Neutrophil (primary cell): ENCODE measurements around the gene IP6K3.

ENCODE experiments used
- H3K27ac ChIP-seq: fragments of 200-600 bp; sonication (generic); 2 replicates; pipeline ENCODE4 v1.5.1; 2016; ENCODE audit warnings: mild to moderate bottlenecking, moderate library complexity
- H3K27me3 ChIP-seq: fragments of 200-600 bp; sonication (generic); 2 replicates; pipeline ENCODE4 v1.6.0; 2016; ENCODE audit warnings: mild to moderate bottlenecking
- H3K36me3 ChIP-seq: fragments of 200-600 bp; sonication (generic); 2 replicates; pipeline ENCODE4 v1.5.1; 2017
- H3K4me1 ChIP-seq, 2 experiments: fragments of 200-600 bp in 1 of 2; sonication (generic) in 1 of 2; 1 replicate in 1 of 2; 2 replicates in 1 of 2; pipeline versions ENCODE4 v1.5.1 to v1.6.1; 2013 to 2016; ENCODE audit warnings: low read depth in 1 of 2, low read length in 1 of 2, mild to moderate bottlenecking in 1 of 2, moderate library complexity in 1 of 2; ENCODE audit not compliant: control insufficient read depth in 1 of 2, insufficient read depth in 1 of 2
- H3K4me3 ChIP-seq, 2 experiments: fragments of 200-600 bp in 1 of 2; sonication (generic) in 1 of 2; 1 replicate in 1 of 2; 2 replicates in 1 of 2; pipeline ENCODE4 v1.5.1; 2013 to 2016; ENCODE audit warnings: low read depth in 1 of 2, low read length in 1 of 2, mild to moderate bottlenecking in 1 of 2, moderate library complexity in 1 of 2
- H3K9me3 ChIP-seq: fragments of 200-600 bp; sonication (generic); 2 replicates; pipeline ENCODE4 v1.5.1; 2016
- TF ChIP-seq, protein P1 (sequence below): fragments of 200-600 bp; sonication (generic); IDR thresholded peaks from 2 replicates; pipeline ENCODE4 v1.5.1; 2016; ENCODE audit warnings: antibody characterized with exemption

The IP6K3 gene

DNA sequence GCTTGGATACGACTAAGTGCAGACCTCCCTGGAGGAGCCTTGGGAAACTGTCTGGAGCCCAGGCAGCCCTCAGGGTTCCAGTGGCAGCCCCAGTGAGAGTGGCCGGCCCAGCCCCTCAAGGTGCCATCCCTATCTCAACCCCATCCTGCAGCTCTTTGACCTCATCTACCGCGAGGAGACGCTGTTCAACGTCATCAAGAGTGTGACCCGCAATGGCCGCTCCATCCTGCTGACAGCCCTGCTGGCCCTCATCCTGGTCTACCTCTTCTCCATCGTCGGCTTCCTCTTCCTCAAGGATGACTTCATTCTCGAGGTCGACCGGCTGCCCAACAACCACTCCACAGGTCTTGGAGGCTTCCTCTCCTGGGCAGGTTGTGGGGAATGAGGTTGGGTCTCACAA lies 55.9 kb downstream of the IP6K3 start:
- Histone ChIP-seq H3K9me3 (no peaks in the 10 kb centered on the region), H3K27ac (no peak overlapping the region), H3K27me3 (no peaks in the 10 kb centered on the region), H3K36me3 (peaks cover 2% of the 10 kb centered on the region), H3K4me1 (no peaks in the 10 kb centered on the region), H3K4me3 (no peak overlapping the region)
- TF ChIP-seq, protein P1, sequence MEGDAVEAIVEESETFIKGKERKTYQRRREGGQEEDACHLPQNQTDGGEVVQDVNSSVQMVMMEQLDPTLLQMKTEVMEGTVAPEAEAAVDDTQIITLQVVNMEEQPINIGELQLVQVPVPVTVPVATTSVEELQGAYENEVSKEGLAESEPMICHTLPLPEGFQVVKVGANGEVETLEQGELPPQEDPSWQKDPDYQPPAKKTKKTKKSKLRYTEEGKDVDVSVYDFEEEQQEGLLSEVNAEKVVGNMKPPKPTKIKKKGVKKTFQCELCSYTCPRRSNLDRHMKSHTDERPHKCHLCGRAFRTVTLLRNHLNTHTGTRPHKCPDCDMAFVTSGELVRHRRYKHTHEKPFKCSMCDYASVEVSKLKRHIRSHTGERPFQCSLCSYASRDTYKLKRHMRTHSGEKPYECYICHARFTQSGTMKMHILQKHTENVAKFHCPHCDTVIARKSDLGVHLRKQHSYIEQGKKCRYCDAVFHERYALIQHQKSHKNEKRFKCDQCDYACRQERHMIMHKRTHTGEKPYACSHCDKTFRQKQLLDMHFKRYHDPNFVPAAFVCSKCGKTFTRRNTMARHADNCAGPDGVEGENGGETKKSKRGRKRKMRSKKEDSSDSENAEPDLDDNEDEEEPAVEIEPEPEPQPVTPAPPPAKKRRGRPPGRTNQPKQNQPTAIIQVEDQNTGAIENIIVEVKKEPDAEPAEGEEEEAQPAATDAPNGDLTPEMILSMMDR = no peak

DNA sequence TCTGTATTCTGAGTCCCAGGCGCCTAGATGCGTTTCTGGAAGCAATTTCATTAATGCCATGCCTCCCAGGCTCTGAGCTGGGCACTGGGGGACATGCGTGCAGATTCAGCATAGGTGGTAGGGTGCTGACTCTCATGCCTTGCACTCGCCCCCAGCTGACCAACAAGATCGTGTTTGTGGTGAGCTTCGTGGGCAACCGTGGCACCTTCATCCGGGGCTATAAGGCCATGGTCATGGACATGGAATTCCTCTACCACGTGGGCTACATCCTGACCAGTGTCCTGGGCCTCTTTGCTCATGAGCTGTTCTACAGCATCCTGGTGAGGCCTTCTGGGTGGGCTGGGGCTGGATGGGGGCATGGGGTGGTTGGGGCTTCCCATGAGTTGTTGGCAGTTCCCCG lies 56.8 kb downstream of the IP6K3 start:
- Histone ChIP-seq H3K36me3 (no peaks in the 10 kb centered on the region), H3K4me3 (no peak overlapping the region), H3K4me1 (no peaks in the 10 kb centered on the region), H3K27me3 (no peaks in the 10 kb centered on the region), H3K27ac (no peak overlapping the region), H3K9me3 (no peaks in the 10 kb centered on the region)
- TF ChIP-seq, protein P1 = no peak

DNA sequence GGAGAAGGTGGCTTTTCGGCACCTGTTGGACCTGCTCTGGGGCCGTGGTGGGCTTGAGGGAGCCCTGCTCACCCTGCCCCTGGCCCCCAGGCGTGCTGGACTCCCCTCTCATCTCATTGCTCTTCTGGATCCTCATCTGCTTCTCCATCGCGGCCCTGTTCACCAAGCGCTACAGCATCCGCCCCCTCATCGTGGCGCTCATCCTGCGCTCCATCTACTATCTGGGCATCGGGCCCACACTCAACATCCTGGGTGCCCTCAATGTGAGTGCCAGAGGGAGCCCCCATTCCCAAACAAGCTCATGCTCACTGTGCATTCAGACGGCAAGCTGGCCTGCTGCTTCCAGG lies 57.6 kb downstream of the IP6K3 start:
- Histone ChIP-seq H3K36me3 (no peaks in the 10 kb centered on the region), H3K27me3 (no peaks in the 10 kb centered on the region), H3K9me3 (no peaks in the 10 kb centered on the region), H3K4me3 (no peak overlapping the region), H3K27ac (no peak overlapping the region), H3K4me1 (no peaks in the 10 kb centered on the region)
- TF ChIP-seq, protein P1 = no peak

DNA sequence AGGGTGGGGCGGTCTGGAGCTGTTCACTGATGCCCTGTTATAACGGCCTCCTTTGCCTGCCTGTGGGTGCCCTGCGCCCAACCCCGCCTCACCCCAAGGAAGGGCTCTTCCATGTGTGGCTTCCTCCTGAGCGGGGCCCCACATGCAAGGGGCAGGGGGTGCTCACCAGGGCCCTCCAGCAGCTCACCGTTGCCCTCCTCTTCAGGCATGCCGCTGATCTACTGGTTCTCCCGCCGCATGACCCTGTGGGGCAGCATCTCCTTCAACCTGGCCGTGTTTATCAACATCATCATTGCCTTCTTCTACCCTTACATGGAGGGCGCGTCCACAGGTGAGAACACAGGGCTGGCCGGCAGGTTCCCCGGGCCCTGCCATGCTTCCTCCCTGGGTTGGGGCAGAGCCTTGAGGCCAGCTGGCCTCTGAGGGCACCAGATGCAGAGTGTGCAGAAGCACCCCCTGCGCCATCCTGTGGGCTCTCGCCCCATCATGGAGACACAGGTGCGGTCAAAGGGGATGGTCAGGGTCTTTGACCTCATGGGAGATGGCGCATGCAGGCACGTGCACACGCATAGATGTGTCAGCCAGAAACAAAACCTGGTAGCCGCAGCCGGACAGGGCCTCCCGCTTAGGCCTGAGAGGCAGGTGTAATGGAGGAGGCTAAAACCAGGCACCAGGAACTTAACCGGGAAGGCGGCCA lies 58.1 kb downstream of the IP6K3 start:
- Histone ChIP-seq H3K9me3 (no peaks in the 10 kb centered on the region), H3K27me3 (no peaks in the 10 kb centered on the region), H3K36me3 (no peaks in the 10 kb centered on the region), H3K4me3 (no peak overlapping the region), H3K4me1 (no peaks in the 10 kb centered on the region), H3K27ac (no peak overlapping the region)
- TF ChIP-seq, protein P1 = no peak

DNA sequence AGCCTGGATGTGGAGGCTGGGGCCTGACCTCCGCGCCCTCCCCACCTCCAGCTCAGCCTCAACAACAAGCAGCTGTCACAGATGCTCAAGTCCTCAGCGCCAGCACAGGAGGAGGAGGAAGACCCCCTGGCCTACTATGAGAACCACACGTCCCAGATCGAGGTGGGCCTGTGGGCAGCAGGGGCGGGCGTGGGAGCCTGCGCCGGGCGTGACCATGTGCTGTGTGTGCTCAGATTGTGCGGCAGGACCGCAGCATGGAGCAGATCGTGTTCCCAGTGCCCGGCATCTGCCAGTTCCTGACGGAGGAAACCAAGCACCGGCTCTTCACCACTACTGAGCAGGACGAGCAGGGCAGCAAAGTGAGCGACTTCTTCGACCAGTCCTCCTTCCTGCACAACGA lies 58.7 kb downstream of the IP6K3 start:
- H3K36me3 ChIP-seq = no peaks in the 10 kb centered on the region
- TF ChIP-seq, protein P1 = no peak
- H3K27ac ChIP-seq = no peak overlapping the region
- H3K27me3 ChIP-seq = no peaks in the 10 kb centered on the region
- no peaks in the 10 kb centered on the region for H3K4me1 ChIP-seq
- H3K9me3 ChIP-seq = no peaks in the 10 kb centered on the region
- H3K4me3 ChIP-seq = no peak overlapping the region
